NCI-H146 treated with DMSO at 0.1 percent for 48 hours (cell line): Measurements from ENCODE around the gene CYB561D1.
A peak's percentile ranks its signal among the peaks of the same experiment; 100 is the strongest.

Source experiments
- DNase-seq: peaks from one replicate; lab custom pipeline; 2025; ENCODE audit not compliant: unreplicated experiment; lab: John Stamatoyannopoulos, UW

The CYB561D1 gene

DNA sequence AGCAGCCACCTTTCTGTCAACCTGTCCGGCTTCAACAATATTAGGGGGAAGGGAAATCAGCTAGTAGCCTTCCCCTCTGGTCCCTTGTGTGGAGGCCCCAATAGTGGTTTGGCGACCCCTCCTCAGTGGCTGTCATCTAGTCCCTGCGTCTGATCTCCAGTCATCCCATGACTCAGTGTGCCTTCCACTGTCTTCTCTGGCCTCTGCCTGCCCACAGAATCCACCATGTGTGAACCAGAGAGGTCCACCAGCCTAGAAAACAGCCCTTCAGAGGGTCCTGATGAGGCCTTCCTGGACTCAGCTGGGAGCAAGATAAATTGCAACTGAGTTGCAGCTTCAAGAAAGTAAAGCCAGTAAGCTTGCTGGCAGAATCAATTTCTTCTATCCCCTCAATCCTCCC, 14.0 kb upstream of the CYB561D1 start:
- no peak for DNase-seq

- no peak for DNase-seq
Observed at GRCh38 chr1:109481646-109482045, 12.2 kb upstream of the CYB561D1 start.

DNA sequence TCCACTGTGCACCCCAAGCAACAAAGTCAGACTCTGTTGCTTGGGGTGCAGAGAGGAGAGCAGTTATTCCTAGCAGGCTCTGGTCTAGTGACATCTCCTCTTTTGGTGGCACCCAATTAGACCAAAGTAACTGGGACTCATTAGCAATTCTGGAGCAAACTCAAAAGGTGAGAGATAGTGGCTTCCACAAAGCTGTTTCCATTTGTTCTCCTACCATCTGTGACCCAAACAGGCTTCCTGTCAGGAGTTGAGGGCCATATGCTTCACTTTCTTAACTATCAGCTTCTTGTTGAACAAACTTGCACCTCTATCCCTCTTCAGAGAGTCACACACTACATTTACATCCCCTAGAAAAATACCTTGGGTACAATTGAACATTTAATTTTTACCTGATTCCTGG, 11.7 kb upstream of the CYB561D1 start:
- no peak for DNase-seq

DNA sequence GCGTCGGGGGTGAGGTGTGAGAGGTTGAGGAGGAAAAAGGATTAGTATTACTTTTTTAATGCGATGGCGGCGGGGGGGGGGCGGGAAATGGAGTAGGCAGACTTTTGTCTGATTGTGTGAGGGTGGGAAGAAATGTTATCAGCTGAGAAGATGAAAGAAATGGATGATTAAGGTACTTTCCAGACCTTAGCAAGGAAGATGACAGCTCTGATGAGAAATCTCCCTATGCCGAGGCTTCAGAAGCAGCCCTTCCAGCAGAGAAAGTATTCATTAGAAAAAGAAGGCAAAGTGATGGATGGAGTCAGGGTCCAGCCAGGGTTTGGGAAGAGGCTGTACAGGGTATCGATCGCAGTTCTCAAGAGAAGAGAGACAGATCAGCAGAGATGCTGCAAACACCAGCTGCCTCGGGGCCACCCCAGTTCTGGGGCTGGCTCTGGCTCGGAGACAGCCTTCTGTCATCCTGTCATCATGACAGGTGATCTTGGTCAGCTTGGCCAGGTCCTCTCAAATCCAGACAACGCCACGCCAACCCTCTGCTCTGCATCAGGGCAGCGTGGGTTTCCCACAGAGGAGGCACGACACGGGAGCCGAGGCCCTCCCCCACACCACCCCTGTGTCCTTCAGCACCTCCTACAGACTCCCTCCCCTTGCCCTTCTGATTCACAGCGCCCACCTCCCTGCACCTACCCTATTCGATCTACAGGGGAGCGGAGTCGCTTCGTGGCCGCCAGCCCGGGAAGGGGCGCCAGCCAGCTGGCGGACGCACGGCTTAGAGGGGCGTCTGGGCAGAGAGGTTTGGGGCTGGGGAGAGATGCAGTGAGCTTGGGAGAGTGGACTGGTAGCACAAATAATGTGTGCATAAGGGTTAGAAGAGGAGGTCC, 10.9 kb upstream of the CYB561D1 start:
- DNase-seq = peak; percentile 72

- peak; percentile 72 for DNase-seq
Observed at GRCh38 chr1:109483672-109484518, 10.0 kb upstream of the CYB561D1 start, which contains the start of gene ATXN7L2. TSS of gene ATXN7L2 (plus strand) at chr1:109483905. CDS start at chr1:109483954, 49 bp downstream.

- DNase-seq = no peak
Observed at GRCh38 chr1:109484519-109484975, 9.3 kb upstream of the CYB561D1 start.

GRCh38 chr1:109485001-109485400, 8.9 kb upstream of the CYB561D1 start:
- peak; percentile 60 for DNase-seq

- DNase-seq = no peak
Observed at GRCh38 chr1:109487261-109487660, 6.6 kb upstream of the CYB561D1 start.

DNA sequence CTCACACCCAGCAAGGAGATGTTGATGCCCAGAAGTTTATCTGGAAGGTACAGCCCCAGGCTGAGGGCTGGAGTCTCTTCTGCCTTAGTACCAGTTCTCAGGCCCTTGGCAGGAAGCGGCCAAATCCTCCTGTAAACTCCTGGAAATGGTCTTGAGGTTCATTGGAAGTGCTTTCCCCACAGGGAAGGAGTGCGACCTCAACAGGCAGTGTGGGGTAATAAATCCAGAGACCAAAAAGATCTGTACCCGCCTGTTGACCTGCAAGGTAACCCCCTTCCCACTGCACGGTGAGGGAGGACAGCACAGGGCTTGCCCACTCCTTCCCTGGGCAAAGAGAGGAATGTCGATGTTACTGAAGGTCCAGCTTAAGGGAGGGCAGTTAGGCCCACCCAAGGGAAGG, 5.7 kb upstream of the CYB561D1 start:
- no peak for DNase-seq

DNA sequence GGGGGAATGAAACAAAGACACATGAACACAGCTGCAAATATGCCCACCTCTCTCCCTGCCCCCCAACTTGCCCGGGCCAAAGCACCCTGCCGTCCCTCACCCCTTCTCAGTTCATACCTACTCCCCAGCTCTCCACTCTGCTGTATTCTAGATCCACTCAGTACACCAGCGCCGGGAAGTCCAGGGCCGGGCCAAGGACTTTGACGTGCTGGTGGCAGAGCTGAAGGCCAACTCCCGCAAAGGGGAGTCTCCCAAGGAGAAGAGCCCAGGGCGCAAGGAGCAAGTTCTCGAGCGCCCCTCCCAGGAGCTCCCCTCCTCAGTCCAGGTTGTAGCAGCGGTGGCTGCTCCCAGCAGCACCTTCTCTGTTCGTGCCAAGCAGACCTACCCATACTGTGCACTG, 5.2 kb upstream of the CYB561D1 start:
- no peak for DNase-seq

DNA sequence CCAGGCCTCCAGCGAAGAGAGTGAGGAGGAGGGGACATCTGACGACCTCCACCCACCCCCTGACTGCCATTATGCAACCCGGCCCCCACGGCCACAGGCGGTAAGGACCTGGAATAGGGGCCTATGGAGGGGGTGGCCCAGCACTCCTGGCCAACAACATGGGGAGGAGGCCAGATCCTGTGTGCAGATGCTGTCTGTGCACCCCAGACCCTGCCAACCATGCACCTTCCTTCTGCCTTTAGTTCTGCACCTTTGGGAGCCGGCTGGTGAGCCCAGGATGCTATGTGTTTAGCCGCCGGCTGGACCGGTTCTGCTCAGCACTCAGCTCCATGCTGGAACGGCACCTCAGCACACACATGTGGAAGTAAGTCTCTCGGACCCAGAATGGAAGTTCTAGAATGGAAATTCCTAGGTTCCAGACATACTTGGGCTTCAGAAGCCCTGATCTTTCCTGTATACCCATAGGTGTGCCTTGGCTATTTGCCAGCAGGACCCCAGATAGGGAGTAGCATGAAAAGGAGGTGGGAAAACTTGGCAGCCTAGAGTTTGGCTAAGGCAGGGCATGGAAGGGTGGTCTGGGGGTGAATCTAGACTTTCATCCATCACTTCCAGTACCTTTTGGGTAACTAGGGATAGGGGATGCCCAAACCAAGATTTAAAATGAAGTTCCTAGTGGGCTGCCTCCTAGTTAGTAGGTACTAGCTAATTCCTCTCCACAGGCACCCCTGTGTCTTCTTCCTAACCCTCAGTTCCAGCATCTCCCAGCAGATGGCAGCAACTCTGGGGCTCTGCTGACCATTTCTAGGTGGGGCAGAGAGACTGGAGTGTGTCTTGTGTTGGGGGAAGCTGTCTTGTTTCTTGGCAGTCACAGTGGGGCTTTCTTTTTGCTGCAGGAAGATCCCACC, 3.6 kb upstream of the CYB561D1 start:
- no peak for DNase-seq

DNA sequence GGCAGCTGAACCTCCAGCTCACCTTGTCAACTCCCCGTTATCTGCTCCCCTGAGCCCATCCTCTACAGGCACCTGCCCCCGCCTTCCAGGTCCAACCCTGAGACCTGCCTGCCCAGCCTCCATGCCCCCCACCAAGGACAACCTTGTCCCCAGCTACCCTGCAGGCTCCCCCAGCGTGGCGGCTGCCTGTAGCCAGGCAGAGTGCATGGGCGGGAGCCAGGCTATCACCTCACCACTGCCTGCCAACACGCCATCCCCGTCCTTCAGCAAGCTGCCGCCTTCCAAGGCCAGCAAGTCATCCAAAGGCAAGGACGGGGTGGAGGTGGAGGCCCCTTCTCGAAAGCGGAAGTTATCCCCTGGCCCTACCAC, 3.0 kb upstream of the CYB561D1 start:
- no peak for DNase-seq

DNA sequence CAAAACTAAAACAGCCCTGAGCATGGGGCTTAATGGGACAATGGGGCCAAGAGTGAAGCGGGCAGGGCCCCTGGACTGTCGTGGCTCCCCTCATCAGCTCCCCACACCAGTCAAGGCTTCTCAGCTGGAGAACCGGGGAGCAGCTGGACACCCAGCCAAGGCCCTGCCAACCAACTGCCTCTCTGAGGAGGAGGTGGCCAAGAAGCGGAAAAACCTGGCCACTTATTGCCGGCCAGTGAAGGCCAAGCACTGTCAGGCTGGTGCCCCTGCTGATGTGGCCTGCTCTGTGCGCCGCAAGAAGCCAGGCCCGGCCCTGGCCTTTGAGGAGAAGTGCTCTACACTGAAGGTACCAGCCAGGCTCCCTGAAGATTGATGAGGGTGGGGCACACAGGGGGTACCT, 2.5 kb upstream of the CYB561D1 start:
- no peak for DNase-seq

GRCh38 chr1:109492779-109493178, 1.1 kb upstream of the CYB561D1 start:
- no peak for DNase-seq

GRCh38 chr1:109493227-109493626, 667 bp upstream of the CYB561D1 start:
- DNase-seq = no peak

GRCh38 chr1:109495738-109496137, 1.8 kb downstream of the CYB561D1 start:
- DNase-seq = no peak

DNA sequence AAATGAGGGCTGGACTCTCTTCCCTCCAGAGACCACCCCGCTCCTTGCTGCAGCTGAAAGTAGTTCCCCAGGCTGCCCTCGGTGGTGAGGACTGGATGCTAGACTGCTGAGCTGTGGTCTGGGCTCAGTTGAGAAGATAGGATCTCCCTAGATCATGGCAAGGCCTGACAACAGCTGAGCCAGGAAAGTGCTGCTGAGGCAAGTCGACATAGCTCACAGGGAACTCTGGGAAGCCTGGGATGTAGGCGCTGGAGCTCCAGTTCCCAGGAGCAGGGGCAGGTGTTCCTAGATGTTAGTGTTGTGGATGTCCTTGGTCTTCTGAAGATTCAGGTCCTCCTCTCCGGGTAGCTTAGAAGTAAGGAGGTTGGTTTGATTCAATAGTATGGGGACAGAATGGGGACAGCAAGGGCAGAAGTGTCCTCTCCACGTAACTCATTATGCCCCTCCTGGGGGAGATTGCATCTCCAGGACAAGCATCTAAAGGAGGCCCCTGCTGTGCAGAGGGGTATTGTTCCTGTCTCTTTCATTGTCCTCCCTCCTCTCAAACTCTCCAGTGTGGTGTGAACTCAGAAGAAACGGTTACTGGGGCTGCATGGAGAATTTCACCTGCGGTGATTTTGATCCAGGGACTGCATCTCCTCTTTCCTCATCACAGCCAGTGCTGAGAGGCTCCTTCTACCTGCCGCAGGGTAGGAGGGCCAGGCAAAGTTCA, 3.7 kb downstream of the CYB561D1 start:
- DNase-seq = no peak

DNA sequence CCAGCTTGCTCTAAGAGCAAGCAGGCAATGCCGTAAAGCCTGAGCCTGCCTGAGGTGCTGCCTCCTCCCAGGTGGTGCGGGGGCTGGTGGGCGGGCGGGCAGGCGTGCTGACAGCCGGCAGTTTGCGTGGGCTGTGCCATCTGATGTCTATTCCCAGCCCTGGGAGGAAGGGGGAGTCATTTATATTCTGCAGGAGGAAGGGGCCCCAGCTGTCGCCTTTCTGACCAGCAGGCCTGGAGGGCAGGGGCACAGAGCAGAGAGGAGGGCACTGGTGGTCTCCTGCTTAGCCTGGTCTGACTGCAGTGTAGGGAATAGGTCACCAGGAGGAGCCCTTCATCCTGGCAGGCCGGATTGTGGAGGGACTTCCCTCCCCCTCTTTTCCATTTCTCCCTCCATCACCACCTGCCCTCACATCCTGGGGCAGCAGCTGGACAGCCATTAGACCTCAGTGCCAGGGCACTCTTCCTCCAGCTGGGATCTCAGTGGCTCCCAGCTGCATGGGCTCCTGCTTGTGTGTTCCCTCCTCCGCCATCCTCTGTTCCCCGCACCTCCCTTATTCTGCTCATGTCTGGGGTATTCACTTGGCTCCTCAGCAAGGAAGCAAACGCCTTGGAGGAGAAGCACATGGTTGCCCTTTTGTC, 4.4 kb downstream of the CYB561D1 start:
- DNase-seq = peak; percentile 64

GRCh38 chr1:109499081-109499480, 5.2 kb downstream of the CYB561D1 start:
- DNase-seq = no peak
